ENCODE data around the gene ATP11A. TPM values are rescaled to one million over a fixed set of nuclear protein-coding genes. Genes with fewer than 3 reads are reported as not detected.

ATP11A gene
- total RNA-seq, 1 experiment from 2014 or later: 65.3 TPM

DNA sequence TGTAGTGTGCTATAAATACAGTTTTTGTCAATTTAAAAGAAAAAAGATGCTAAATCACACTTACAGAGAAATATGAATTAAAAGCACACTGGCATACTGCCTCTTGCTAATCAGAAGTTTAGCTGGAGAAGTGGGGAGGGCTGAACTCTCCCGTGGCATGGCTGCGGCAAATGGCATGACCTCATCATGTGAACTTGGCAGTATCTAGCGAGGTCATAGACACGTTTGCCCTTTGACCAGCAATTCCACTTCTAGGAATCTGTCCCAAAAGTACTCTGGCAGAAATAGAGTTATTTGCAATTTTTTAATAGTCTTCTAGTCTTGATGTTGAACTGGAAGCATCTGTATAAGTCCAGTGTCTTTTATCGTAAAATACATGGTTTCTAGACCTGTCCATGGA lies 237.2 kb downstream of the ATP11A start:
- Histone ChIP-seq H4K5ac (ENCODE audit: insufficient read length, low read depth, low read length) (no peak overlapping the region), H2AFZ (ENCODE audit: low read length) (no peak overlapping the region), H3T11ph (ENCODE audit: low read length) (no peak overlapping the region), H3K14ac (ENCODE audit: insufficient read depth, low read length) (no peak overlapping the region), H3K9ac (ENCODE audit: extremely low read depth, insufficient read length, low read length) (no peak overlapping the region), H3K79me2 (ENCODE audit: insufficient read depth, low read length) (no peaks in the 10 kb centered on the region), H4K8ac (replicated peaks; ENCODE audit: insufficient read length, low read depth, low read length) (no peak overlapping the region), H3K27me3 (ENCODE audit: insufficient read depth, low read length) (no peaks in the 10 kb centered on the region), H2BK120ac (ENCODE audit: low read depth, low read length, poor library complexity, severe bottlenecking) (no peak overlapping the region), H2BK12ac (ENCODE audit: insufficient read length, low read depth, low read length) (no peak overlapping the region), H2BK5ac (ENCODE audit: insufficient read length, low read length) (no peak overlapping the region), H3K4me2 (ENCODE audit: insufficient read depth, insufficient read length, low read length) (no peak overlapping the region), H4K20me1 (ENCODE audit: control insufficient read depth, insufficient read depth, insufficient read length) (no peaks in the 10 kb centered on the region), H3K56ac (ENCODE audit: insufficient read length, low read depth, low read length) (no peak overlapping the region), H4K91ac (ENCODE audit: insufficient read length, low read depth, low read length) (no peak overlapping the region), H3K9me3 (ENCODE audit: control insufficient read depth, low read depth, low read length) (no peaks in the 10 kb centered on the region), H3K23ac (ENCODE audit: insufficient read length, low read depth, low read length) (no peak overlapping the region), H3K4me1 (ENCODE audit: insufficient read depth, low read length) (no peaks in the 10 kb centered on the region; the same call in 1 of the 2 replicates), H3K27ac (ENCODE audit: insufficient read length, low read depth, low read length) (no peak overlapping the region), H2BK15ac (ENCODE audit: low read depth, low read length) (no peak overlapping the region), H3K4ac (ENCODE audit: low read depth, low read length) (no peak overlapping the region), H2AK5ac (ENCODE audit: insufficient read length, low read length) (no peak overlapping the region), H3K23me2 (ENCODE audit: insufficient read length, low read depth, low read length, poor library complexity, severe bottlenecking) (no peaks in the 10 kb centered on the region), H3K18ac (ENCODE audit: insufficient read length, low read depth, low read length) (no peak overlapping the region), H2BK20ac (ENCODE audit: low read depth, low read length, poor library complexity, severe bottlenecking) (no peak overlapping the region), H3K79me1 (ENCODE audit: insufficient read depth, low read depth, low read length, poor library complexity, severe bottlenecking) (no peaks in the 10 kb centered on the region)
- H3K4me3 Mint-ChIP-seq: no peak overlapping the region
- TF ChIP-seq, protein P1, sequence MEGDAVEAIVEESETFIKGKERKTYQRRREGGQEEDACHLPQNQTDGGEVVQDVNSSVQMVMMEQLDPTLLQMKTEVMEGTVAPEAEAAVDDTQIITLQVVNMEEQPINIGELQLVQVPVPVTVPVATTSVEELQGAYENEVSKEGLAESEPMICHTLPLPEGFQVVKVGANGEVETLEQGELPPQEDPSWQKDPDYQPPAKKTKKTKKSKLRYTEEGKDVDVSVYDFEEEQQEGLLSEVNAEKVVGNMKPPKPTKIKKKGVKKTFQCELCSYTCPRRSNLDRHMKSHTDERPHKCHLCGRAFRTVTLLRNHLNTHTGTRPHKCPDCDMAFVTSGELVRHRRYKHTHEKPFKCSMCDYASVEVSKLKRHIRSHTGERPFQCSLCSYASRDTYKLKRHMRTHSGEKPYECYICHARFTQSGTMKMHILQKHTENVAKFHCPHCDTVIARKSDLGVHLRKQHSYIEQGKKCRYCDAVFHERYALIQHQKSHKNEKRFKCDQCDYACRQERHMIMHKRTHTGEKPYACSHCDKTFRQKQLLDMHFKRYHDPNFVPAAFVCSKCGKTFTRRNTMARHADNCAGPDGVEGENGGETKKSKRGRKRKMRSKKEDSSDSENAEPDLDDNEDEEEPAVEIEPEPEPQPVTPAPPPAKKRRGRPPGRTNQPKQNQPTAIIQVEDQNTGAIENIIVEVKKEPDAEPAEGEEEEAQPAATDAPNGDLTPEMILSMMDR (conservative IDR thresholded peaks at IDR 0.05): no peak
- H3K27me3 Mint-ChIP-seq (ENCODE audit: low read depth): peaks cover 3% of the 10 kb centered on the region
- no peak overlapping the region for H3K27ac Mint-ChIP-seq
- WGBS (ENCODE audit: extremely low coverage, insufficient read length, low lambda C conversion rate): no CpG with 5 or more reads among the region's 5 CpGs
- DNase-seq: no peak
- H3K4me1 Mint-ChIP-seq: peaks cover 14 to 18% of the 10 kb centered on the region in 2 experiments
- peaks cover 9 to 15% (median 11%) of the 10 kb centered on the region in 3 experiments; a peak in 6 of 7 replicates for H3K36me3 Mint-ChIP-seq (ENCODE audit: insufficient read depth in 1 of 3, low read depth in 3 of 3)
- H3K9me3 Mint-ChIP-seq: peaks cover 7 to 10% of the 10 kb centered on the region in 2 experiments; a peak in 4 of 5 replicates

Measured in H9 (cell line).